HG02885 (cell line): ENCODE results near the gene TTLL8.

Experiments used
- ATAC-seq: cut with Tn5 transposase; IDR thresholded peaks from one replicate; pipeline ENCODE4 v1.9.1; 2021; ENCODE audit warnings: mild to moderate bottlenecking; ENCODE audit not compliant: unreplicated experiment, poor library complexity

The TTLL8 gene

DNA sequence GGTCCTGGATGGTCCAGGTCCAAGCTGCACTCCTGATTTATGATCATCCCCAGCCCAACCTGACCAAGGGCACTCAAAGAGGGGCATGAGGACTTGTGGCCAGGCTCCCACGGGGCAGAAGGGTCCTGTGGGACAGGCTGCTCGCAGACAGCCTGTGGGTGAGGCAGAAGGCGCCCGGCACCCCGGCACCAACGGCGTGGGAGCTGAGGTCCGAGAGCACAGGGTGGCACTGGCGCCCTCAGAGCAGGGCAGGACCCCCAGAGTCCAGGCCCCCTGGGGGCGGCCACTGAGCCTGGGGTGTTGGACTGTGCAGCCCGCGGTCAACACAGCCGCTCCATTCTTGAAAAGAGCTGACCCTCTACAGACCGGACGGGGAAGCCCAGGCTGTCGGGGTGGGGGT is 48.8 kb downstream of the TTLL8 start:
- ATAC-seq = no peak

DNA sequence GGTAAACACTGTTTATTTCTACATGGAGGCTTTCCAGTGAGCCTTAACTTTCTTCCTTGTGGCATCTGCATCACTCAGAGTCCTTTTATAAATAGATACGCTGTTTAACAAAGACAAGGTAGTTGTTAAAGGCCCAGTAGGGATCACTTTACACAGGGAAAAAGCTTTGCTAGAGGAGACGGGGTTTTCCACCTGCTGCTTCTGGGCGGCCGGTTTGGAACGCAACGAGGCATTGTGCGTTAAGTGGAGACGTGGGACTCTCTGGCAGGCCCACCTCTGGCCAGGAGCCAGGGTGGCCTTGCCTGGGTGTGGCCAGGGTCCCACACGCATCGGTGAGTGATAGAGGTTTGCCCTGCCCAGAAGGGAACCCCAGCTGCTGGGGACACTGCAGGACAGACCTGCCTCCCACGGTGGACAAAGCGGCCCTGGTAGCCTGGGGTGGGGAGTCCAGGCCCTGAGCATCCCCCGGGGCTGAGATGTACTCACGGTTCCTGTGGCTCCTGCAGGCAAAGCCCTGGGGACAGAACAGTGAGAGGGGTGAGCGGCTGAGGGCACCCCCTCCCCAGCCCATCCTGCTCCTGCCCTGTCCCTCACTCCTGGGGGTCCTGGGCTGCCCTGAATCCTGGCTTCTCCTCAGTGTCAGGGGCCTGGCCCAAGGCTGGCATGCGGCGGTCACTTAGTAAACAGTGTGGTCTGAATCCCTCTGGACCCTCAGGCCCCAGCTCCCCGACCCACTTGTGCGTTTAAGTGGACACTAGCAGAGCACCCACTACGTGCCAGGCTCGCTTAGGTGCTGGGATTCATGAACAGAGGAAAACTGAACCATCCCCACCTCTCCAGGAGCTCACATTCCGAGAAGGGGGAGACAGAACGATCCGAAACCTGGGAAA is 49.7 kb downstream of the TTLL8 start:
- ATAC-seq = no peak

DNA sequence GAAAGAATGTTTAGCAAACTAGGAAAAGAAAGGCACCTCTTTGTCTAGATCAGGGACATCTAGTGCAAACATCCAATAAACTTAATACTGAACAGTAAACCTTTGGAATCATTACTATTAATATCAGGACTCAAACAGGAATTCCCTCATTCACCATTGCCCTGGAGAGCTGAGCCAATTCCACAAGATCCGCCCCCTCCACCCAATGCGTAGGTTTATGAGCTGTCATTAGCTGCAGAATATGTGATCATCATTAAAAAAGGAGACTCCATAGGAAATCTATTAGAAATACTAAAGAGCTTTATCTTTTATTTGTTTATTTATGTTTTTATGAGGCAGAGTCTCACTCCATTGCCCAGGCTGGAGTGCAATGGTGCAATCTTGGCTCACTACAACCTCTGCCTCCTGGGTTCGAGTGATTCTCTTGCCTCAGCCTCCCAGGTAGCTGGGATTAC is 51.0 kb downstream of the TTLL8 start:
- ATAC-seq = no peak

DNA sequence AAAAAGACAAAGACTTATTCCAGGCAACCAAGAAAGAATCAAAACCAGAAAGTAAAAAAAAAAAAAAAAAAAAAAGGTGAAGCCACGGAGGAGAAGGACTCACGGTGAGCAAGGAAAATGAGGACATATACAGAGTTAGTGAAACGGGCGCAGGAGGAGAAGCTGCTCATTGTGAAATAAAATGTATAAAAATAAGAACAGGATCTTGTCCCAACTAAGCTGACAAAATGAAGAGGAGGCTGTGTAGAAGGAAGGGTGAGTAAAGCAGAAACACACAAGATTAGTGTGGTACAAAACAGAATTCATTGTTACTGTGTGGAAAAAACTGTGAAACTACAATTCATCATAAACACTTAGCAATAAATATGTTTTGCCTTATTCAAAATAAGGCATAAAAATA is 53.2 kb downstream of the TTLL8 start:
- ATAC-seq = no peak

DNA sequence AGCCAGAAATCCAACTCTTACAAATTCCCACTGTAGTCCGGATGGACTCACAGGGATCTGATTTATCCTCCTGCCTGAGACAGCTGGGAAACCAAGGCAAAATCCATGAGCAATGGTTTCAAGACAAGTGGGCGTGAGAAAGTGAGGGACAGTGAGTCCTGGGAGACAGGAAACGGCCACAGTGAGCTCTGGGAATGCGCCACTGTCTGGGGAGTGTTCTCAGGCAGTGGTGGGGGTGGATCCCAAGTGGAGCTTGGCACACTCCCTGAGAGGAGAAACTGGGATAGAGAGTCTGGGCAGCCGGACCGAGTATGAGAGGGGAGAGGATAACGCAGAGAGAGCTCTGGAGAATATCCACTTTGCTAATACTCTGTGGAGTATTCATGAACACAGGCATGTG is 55.3 kb downstream of the TTLL8 start:
- no peak for ATAC-seq

DNA sequence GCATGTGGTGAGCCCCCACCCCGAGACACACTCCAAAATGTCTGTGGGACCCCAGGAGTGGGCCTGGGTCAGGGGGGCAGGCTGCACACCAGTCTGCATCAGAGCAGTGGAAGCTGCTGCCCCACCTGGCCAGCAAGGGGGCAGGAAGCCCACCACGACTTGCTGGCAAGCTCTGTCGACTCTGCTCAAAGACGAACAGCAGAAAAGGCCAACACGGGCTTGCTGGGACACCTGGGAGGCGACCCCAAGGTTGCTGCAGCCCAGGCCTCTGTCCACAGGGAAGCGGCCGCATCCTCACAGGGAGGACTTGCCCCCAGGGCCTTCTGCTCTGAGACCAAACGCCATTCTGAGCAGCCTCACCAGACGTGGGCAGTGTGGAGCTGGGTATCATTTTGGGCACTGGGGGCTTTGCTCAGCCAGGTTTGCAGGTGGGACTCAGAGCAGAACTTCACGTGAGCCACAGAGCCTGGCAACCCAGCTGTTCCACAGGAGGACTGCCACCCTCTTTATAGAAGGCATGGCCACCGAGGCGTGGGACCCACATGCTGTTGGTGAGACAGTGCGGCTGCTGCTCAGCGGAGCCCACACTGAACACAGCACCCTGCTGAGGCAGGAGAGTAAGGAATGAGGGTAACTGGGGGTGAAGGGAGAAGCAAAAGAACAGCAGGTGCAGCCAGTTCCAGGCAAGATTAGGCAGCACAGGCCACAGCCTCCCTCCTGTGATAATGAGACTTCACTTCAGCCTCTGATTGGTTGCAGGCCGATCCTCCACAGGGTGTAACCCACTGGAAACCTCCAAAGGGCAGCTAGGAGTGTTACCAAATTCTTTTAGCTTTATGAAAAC is 56.5 kb downstream of the TTLL8 start:
- no peak for ATAC-seq

DNA sequence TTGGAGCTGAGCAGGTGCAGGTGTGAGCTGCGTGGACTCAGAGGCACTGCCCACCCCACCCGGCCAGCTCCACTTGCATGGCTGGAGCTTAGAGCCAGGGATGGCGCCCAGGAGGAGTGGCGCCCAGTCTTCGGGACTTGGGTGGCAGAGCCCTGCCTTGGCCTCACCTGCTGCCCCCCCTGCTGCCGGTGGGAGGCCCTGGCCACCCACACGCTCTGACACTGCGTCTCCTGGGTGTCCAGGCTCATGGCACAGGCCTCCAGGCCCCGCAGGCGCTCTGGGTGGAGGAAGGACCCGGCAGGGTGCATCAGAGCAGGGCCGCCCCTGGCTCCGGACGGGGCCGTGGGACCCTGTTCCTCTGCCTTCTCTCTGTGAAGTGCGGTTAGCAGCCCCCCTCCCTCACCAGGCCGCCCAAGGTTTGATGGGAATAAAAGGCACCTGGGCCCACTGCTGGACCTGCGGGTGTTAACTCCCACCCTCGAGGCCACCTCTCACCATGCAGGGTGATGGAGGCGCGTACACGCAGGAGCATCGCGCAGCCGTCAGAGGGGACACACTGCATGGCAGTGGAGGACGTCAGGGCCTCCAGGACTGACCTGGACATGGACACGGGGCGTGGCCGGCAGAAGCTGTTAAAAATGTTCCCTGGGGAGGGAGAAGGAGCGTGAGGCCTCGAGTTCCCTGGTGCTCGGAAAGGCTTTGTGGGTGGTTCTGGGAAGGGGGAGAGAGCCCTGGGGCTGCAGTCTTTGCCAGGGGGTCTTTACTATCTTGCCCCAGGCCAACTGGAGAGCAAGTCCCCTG is 57.3 kb downstream of the TTLL8 start:
- ATAC-seq = no peak

DNA sequence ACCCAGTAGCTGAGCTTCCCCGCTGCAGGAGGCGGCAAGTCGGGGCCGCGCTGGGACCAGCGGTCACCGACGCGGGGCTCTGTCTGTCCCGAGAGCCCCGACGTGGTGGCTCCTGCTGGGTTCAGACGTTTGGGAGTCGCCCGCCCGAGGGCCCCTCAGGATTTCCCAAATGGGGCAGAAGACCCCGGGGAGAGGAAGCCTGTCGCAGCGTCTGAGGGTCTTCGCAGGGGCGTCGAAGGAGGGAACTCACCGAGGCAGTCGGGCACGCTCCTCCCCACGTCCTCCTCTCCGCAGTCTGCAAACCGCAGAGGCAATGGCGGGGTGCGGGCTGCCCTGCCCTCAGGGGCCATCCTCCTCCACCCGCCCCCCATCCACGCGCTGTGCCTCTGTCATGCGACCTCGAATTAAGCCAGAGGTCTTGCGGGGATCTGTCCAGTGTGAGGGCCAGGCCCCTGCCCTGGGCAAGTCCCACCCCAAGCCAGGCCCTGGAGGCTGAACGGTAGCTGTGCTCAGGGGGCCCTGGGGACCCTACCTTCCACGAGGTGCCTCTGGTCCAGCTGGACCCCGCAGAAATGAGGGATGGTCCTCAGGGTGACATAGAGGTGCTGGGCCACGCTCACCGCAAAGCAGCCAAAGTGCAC is 58.0 kb downstream of the TTLL8 start:
- no peak for ATAC-seq

DNA sequence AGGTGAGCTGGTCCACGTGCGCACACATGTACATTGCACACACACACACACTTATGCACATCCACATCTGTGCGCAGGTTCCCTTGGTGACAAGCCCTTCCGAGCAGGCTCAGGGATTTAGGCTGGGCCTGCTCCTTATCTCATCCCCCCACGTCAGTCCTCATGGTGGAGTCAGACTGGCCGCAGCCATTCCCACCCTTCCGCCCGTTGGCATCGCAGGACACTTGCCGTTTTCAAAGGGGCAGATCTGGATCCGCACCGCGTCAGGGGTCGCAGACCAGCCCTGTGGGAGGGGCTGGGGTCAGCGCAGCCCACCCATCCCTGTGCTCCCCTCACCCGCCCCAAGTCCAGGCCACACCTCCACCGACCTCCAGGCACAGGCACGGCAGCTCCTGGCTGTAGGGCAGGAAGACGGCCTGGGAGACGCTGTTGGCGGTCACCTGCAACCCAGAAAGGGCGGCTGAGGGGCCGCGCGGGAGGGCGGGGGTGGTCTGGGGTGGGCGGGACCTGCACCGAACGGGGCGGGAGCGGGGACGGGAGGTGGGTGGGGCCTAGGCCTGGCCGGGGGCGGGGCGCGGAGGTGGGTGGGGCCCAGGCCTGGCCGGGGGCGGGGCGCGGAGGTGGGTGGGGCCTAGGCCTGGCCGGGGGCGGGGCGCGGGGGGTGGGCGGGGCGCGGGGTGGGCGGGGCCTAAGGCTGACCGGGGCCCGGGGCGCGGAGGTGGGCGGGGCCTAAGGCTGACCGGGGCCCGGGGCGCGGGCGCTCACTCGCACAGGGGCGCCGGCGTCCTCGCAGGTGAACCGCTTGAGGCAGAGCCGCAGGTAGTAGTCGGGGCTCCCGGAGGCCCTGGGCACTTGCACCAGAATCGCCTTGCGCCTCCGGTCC is 58.8 kb downstream of the TTLL8 start:
- no peak for ATAC-seq

DNA sequence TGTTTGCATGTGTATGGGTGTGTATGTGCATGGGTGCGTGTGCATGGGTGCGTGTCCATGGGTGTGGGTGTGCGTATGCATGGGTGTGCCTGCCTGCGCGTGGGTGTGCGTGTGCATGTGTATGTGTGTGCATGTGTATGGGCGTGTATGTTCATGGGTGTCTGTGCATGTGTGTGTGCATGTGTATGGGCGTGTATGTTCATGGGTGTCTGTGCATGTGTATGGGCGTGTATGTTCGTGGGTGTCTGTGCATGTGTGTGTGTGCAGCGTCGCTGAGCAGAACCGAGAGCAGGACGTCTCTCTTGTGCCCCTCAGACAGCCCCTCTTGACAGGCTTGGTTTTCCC is 59.4 kb downstream of the TTLL8 start:
- ATAC-seq = no peak

DNA sequence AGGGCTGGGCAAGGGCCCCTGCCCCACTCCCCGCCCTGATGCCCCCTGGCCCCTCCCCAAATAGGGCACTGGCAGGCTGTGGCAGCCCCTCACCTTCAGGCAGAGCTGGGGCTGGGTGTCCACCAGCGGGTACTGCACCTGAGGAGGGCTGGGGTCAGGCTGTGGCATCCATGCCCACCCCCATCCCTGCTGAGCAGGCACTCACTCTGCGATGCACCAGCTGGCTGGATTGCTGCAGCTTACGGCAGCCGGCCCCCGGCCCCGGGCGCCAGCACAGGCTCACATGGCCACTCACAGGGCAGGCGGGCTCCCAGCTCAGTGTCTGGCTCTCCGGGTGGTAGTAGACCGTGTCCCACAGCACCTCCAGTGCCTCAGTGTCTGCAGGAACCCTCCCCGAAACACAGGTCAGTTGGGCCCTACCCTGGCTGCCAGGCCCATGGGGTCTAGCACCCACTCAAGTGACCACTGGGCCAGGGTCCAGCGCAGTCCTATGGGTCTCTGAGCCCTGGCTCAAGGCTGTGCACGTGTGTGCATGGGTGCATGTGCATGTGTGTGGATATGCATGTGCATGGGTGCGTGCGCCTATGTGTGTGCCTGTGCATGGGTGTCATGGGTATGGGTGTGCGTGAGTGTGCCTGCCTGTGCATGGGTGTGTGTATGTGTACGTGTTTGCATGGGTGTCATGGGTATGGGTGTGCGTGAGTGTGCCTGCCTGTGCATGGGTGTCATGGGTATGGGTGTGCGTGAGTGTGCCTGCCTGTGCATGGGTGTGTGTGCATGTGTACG is 60.0 kb downstream of the TTLL8 start:
- ATAC-seq = no peak

DNA sequence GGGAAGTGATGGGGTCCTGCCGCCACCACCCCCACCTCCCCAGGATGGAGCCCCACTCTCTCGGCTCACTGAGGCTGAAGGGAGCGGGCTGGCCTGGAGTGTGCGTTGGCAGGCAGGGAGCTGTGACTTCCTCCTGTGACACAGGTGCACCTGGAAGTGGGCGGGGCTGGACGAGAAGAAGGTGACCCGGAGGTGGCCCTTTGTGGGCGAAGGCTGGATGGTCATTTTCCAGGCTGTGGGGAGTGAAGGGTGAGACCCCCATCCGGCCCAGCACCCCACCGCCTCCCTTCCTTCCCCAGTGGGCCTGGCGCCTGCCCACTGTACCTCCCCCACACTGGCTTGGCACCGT is 60.9 kb downstream of the TTLL8 start:
- no peak for ATAC-seq

DNA sequence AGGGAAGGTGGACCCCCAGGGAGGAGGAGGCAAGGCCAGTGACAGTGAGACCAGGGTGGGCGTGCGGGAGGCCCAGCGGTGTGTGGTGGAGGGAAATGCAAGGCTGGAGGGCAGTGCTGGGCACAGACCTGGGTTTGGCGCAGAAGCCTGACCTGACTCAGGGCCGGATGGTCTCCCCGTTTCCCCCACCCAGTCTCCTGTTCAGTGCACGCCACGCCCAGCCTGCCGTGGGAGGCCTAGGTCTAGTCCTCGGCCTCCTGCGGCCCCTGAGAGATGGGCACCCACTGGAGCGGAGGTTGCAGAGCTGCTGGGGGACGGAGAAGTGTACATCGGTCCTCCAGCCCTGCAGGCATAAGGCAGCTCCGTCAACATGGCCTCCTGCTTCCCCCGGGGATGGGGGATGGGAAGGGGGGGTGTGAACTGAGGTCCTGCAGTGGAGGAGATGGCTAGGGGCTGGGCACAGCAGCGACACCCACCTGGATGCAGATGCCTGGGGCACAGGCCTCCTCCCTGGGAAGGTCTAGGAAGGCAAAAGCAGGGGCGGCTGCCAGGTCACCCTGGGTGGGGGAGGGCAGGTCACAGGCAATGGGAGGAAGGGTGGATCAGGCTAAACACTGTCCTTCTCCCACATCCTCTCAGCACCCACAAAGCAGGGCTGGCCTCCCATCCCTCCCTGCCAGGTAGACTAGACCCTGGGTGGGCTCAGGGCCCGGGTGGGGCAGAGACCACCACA is 61.4 kb downstream of the TTLL8 start:
- ATAC-seq = no peak

DNA sequence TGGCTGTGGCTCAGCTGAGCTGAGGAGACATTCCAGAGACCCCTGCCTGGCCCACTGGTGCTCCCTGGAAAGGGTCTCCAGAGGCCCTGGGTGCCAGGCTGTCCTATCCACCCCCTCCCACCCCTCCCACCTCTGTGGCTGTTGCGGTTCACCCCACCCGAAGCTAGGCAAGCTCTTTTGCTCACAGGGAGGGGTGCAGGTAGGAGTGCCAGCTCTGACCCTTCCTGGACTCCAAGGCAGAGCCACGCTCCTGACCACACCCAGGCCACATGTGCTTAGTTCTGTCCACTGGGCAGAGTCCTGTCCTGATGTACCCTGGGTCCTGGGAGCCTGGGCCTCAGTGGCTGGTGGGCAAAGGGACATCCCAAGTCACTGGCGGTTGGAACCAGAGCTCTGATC is 62.0 kb downstream of the TTLL8 start:
- no peak for ATAC-seq

DNA sequence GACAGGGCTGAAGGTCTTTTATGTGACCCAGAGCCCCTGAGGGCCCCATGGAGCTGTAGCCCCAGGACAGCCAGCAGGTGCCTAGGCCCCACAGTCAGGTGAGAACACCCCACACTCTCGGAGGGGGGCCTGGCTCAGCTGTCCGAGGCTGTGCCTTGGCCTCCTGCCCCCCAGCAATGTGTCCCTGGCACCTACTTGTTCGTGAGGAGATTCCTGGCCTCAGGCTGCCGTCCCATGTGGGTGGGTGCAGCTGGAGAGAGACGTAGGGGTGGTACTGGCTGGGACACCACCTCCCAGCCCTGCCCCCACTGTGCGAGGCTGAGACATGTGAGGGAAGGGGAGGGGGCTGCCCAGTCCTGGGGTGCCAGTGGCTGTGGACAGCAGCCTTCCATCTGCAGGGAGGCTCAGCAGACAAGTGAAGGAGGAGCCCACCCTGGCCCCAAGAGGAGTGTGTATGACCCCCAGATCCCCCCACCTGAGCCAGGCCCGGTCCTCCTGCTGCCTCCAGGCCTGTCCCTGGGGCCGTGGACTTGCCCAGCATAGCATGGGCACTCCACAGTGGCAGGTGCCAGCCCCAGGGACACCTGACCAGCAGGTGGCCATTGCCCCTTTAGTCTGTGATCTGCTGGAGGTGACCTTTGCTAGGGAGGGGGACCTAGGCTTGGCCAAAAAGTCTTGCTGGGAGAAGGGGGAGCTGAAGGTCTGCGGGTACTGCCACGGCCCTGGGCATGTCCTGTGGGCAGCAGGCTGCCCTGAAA is 62.6 kb downstream of the TTLL8 start:
- no peak for ATAC-seq

DNA sequence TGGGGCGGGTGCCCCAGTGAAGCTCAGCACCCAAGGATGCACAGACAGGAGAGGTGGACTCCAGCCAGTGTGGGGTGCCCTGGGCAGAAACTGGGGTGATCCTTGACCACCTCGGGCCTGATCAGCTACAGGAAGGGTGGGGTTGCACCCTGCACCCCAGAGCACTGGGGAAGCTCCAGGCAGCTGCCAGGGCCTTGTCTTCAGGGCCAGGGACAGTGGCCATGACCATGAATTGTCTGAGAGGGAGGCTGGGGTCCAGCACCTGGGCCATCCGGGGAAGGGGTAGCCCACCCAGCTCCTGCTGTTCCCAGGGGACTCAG is 63.1 kb downstream of the TTLL8 start:
- no peak for ATAC-seq

DNA sequence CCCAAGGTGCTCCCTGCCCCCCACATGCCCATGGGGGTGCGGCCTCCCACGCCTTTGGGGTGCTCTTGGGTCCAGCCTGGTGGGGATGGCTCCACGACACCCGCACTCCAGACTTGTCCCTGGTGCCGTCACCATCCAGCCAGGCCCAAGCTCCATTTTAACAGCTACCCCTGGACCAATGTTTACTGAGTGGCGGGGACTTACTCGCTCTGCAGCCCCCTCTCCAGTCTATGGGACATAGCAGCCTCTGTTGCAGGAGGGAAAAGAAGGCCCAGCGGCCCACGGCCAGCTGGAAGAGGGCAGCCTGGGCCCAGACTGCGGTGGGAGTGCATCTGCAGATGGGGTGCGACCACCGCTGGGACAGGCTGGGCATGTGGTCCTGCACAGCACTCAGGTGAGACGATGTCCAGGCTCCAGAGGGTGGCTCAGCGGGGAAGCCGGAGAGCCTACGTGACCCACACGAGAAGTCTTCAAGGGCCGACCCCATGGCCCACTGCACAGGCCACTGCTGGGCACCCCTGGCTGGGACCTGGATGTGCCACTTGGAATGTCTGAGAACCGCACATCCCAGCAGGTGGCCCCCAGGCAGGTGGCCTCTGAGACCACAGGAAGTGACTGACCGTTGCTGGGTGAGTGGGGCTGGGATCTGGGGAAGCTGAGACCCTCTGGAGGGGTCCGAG is 63.6 kb downstream of the TTLL8 start:
- no peak for ATAC-seq
